K562 (cell line): ENCODE measurements around the gene HNF1B. TPM values are rescaled to one million over a fixed set of nuclear protein-coding genes. Genes with fewer than 3 reads are reported as not detected.
A peak's percentile ranks its signal among the peaks of the same experiment; 100 is the strongest.

ENCODE experiments used
- ATAC-seq: fragments of 200-7000 bp; cut with Tn5 transposase; 3 replicates; pipeline ENCODE4 v1.9.1; 2020; ENCODE audit warnings: moderate library complexity
- BruUV-seq: library from RNA; stranded (reverse); fragments of 400-500 nt; replicated peaks from 2 replicates; lab custom pipeline; 2021; lab: Mats Ljungman, UMichigan
- CTCF ChIA-PET: fragments of 300-600 bp; formaldehyde crosslinking; extraction: SDS; loops from one replicate; lab custom pipeline; 2021; ENCODE audit warnings: low intra/inter-chr PET ratio; lab: Yijun Ruan, JAX
- POLR2A ChIA-PET: fragments of 300-600, 350-650 bp; sonication (Branson Sonifier 250); formaldehyde crosslinking; extraction: SDS; loops from one replicate; lab custom pipeline; 2021; ENCODE audit warnings: antibody characterized with exemption, inconsistent platforms; lab: Yijun Ruan, JAX
- DNase-seq, 4 experiments: peaks; one replicate each; pipeline versions ENCODE4 v3.0.0 to v3.0.0-alpha.2; 2011 to 2018; ENCODE audit warnings: low spot score in 3 of 4, mixed read lengths in 3 of 4; ENCODE audit errors: extremely low read depth in 1 of 4
- FAIRE-seq: peaks from 2 replicates; lab custom pipeline; 2011; peaks lifted over from hg19 to GRCh38; lab: Jason Lieb, UNC
- H2AFZ ChIP-seq: 2 replicates; pipeline ENCODE4 v1.6.0; 2011; ENCODE audit warnings: low read depth, low read length, control low read depth, inconsistent platforms
- H3K27ac ChIP-seq: fragments of 200-600 bp; 3 replicates; pipeline ENCODE4 v1.8.0; 2011; ENCODE audit warnings: low read depth, mild to moderate bottlenecking, control low read depth, inconsistent platforms, low read length, moderate library complexity, mixed read lengths; ENCODE audit errors: extremely low read depth
- H3K27me3 ChIP-seq, 2 experiments: fragments of 300-600 bp in 1 of 2; 2 replicates in 1 of 2; 3 replicates in 1 of 2; pipeline versions ENCODE4 v1.6.0 to v1.8.0; 2011; ENCODE audit warnings: inconsistent platforms in 2 of 2, low read length in 2 of 2, mild to moderate bottlenecking in 1 of 2, mixed read lengths in 1 of 2, moderate library complexity in 1 of 2; ENCODE audit not compliant: control insufficient read depth in 2 of 2, insufficient read depth in 2 of 2
- H3K36me3 ChIP-seq: fragments of 300-600 bp; 3 replicates; pipeline ENCODE4 v1.8.0; 2011; ENCODE audit warnings: mild to moderate bottlenecking, low read length, inconsistent platforms; ENCODE audit not compliant: control insufficient read depth, insufficient read depth
- H3K4me1 ChIP-seq, 2 experiments: fragments of 200-600 bp in 1 of 2; replicated peaks in 1 of 2; 2 replicates in 1 of 2; 3 replicates in 1 of 2; pipeline versions ENCODE4 v1.5.1 to v1.8.0; 2011; ENCODE audit warnings: inconsistent platforms in 2 of 2, low read length in 2 of 2, mild to moderate bottlenecking in 1 of 2, mixed read lengths in 1 of 2, moderate library complexity in 1 of 2; ENCODE audit not compliant: control insufficient read depth in 2 of 2, insufficient read depth in 2 of 2
- H3K4me2 ChIP-seq: 2 replicates; pipeline ENCODE4 v1.6.1; 2011; ENCODE audit warnings: low read length, control low read depth, inconsistent platforms, mixed read lengths; ENCODE audit not compliant: insufficient read depth
- H3K4me3 ChIP-seq: fragments of 200-600 bp; sonication (generic), shearing (Covaris generic); 2 replicates; pipeline ENCODE4 v1.5.1; 2016; ENCODE audit warnings: control low read depth, inconsistent platforms
- H3K79me2 ChIP-seq: fragments of 200-600 bp; 3 replicates; pipeline ENCODE4 v1.8.0; 2011; ENCODE audit warnings: low read length, inconsistent platforms; ENCODE audit not compliant: control insufficient read depth, insufficient read depth
- H3K9ac ChIP-seq, 2 experiments: 2 replicates each; pipeline versions ENCODE4 v1.6.0 to v1.6.1; 2011; ENCODE audit warnings: low read depth in 2 of 2, low read length in 2 of 2, control low read depth in 1 of 2, inconsistent platforms in 1 of 2, mild to moderate bottlenecking in 1 of 2, mixed read lengths in 1 of 2; ENCODE audit not compliant: insufficient read depth in 1 of 2
- H3K9me1 ChIP-seq: one replicate; pipeline ENCODE4 v1.6.0; 2011; ENCODE audit warnings: inconsistent platforms, mild to moderate bottlenecking, low read length, moderate library complexity; ENCODE audit not compliant: control insufficient read depth, insufficient read depth
- H3K9me3 ChIP-seq: replicated peaks from 2 replicates; pipeline ENCODE4 v1.5.1; 2011; ENCODE audit warnings: low read depth, low read length, inconsistent platforms; ENCODE audit not compliant: control insufficient read depth, insufficient read depth
- H4K20me1 ChIP-seq: replicated peaks from 2 replicates; pipeline ENCODE4 v1.6.1; 2011; ENCODE audit warnings: low read length, inconsistent platforms, mixed read lengths; ENCODE audit not compliant: control insufficient read depth, insufficient read depth
- GABPA ChIP-seq: fragments of 200-800 bp; sonication (Bioruptor generic); conservative IDR thresholded peaks from 2 replicates; pipeline ENCODE4 v1.6.1; 2016; ENCODE audit warnings: low read depth, missing genetic modification characterization, missing compliant biosample characterization
- SP1 ChIP-seq: sonication (generic); formaldehyde crosslinking; IDR thresholded peaks from 2 replicates; pipeline ENCODE4 v1.8.1; 2022; ENCODE audit warnings: mild to moderate bottlenecking, missing genetic modification reagents
- ZNF224 ChIP-seq: sonication (generic); formaldehyde crosslinking; IDR thresholded peaks from 2 replicates; pipeline ENCODE4 v1.8.0; 2022; ENCODE audit warnings: mild to moderate bottlenecking, missing genetic modification reagents
- ZNF263 ChIP-seq: sonication (generic); formaldehyde crosslinking; IDR thresholded peaks from 2 replicates; pipeline ENCODE4 v1.8.0; 2022; ENCODE audit warnings: mild to moderate bottlenecking, missing genetic modification reagents, borderline replicate concordance
- ZNF717 ChIP-seq: fragments of 250-450 bp; sonication (Bioruptor Pico); IDR thresholded peaks from 2 replicates; pipeline ENCODE4 v1.5.0; 2021
- WGBS: fragments of 100-300 bp; shearing (Covaris generic); methylation state at CpG from one replicate; pipeline ENCODE4 v1.1.6; 2016; ENCODE audit warnings: low coverage, mixed read lengths; ENCODE audit not compliant: insufficient coverage; ENCODE audit errors: missing lambda C conversion rate; 5-methylcytosine and 5-hydroxymethylcytosine counted together
- in situ Hi-C: fragments of 300-500 bp; cut with MboI; formaldehyde crosslinking; loops from 4 replicates; pipeline ENCODE4 v1.15.0; 2018; ENCODE audit warnings: inconsistent platforms, mixed read lengths
- intact Hi-C: fragments of 100-400 bp; cut with micrococcal nuclease; formaldehyde crosslinking; loops from 2 replicates; pipeline ENCODE4 v1.14.2; 2022
- polyA plus RNA-seq, 8 experiments: library from polyadenylated mRNA; depleted of rRNA in 4 of 8; stranded (reverse) in 5 of 8; unstranded in 3 of 8; fragments of >200 nt; fragmentation: Nextera tagmentation in 2 of 8; fragmentation: Illumina TruSeq in 1 of 8; extraction: Ambion mirVana in 2 of 8; extraction: Trizol in 1 of 8; gene quantifications; 2 replicates each; pipeline versions ENCODE4 v1.2.1 to v1.2.3, GENCODE V29; 2011 to 2014; ENCODE audit warnings: inconsistent platforms in 1 of 8, missing spikeins in 1 of 8
- total RNA-seq, 7 experiments: library from RNA; depleted of rRNA in 6 of 7; stranded (reverse); fragments of >200 nt in 6 of 7; fragmentation: Illumina TruSeq in 2 of 7; extraction: Trizol in 2 of 7; gene quantifications; 2 replicates each; pipeline versions ENCODE4 v1.2.1 to v1.2.3, GENCODE V29; 2011 to 2021; ENCODE audit warnings: low replicate concordance in 1 of 7

Gene HNF1B
- total and polyA plus RNA-seq, 9 of the 15 experiments (the other 6 are each of a cell fraction or from before 2014, with no cell fraction given): not detected

DNA sequence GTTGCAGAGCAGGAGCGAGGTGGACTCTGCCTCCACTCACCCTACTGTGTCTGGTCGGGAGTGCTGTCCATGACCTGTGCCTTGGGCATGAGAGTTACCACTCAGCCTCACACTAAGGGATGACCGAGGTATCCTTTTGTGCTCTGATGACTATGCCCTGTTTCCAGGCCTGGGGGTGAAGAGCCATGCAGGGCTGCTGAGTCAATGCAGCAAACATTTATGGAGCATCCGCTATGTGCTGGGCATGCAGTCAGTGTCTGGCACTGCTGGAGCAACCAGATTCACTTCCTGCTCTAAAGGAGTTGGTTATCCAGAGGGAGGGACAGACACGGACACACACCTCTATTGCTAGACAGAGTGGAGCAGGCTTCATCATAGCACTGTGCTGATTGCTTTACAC is 7.6 kb upstream of the HNF1B start:
- WGBS: 0% methylated on average over 5 of the region's 5 CpGs
- Histone ChIP-seq H3K4me2 (no peak overlapping the region), H3K9me3 (no peaks in the 10 kb centered on the region), H3K36me3 (no peaks in the 10 kb centered on the region), H3K4me3 (no peak overlapping the region), H3K9me1 (no peaks in the 10 kb centered on the region), H3K27ac (no peak overlapping the region), H3K27me3 (peaks cover 30 to 51% of the 10 kb centered on the region in 2 experiments; a peak in 4 of 5 replicates), H2AFZ (no peak overlapping the region), H3K9ac (no peak overlapping the region), H4K20me1 (no peaks in the 10 kb centered on the region; the same call in 1 of the 2 replicates), H3K79me2 (no peaks in the 10 kb centered on the region), H3K4me1 (no peaks in the 10 kb centered on the region)
- ATAC-seq (no peak), FAIRE-seq (no peak), DNase-seq (no peak)
- CTCF ChIA-PET: no interaction called here
- no TSS peak for BruUV-seq
- in situ Hi-C loops: no loop called here
- intact Hi-C loops: no loop called here
- POLR2A ChIA-PET: no interaction called here
- no peak for TF ChIP-seq ZNF224 (CRISPR knock-in tag)

DNA sequence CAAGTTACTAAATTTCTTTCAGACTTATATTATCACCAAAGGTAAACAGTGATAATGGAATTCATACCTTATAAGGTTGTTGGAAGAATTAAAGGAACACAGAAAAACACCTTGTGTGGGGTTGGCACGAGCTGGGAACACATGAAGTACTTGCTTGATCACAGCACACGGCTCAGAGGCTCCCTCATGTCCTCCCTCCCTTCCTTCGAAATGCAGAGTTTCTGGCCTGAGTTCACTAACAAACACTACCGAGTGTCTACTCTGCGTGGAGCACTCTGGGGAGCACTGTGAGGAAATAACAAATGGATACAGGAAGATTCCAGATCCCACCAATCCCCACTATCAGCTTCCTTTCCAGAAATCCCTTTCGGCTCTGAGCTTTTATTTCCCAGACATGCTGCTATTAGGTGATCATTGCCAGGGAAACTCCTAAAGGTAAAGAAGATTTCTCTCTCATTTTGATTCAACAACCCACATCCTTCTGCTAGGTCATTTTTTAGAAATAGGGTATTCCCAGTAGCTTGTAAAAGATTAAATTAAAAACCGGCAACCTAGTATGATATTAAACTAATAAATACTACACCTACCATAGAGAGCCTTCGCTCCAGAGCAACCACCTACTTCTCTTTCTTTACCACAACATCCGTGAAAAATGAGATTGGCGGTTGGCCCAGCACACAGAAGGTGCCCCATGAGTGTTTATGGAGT is 6.1 kb upstream of the HNF1B start:
- WGBS: 3% methylated on average over 10 of the region's 10 CpGs
- DNase-seq: no peak
- no peaks in the 10 kb centered on the region for H3K9me1 ChIP-seq
- intact Hi-C loops: no loop called here
- BruUV-seq: no TSS peak
- no peaks in the 10 kb centered on the region for H3K36me3 ChIP-seq
- peaks cover 35 to 60% of the 10 kb centered on the region in 2 experiments; a peak in 4 of 5 replicates for H3K27me3 ChIP-seq
- no peak overlapping the region for H3K4me3 ChIP-seq
- no peak overlapping the region for H3K4me2 ChIP-seq
- no peak overlapping the region for H2AFZ ChIP-seq
- ChIA-PET CTCF (no interaction called here), POLR2A (interaction anchor here (0.6 to 0.7 kb wide), 2 partner anchors 32 to 58 kb away, joined by 3 read pairs; no protein-coding TSS in a partner anchor)
- H3K79me2 ChIP-seq: no peaks in the 10 kb centered on the region
- H3K4me1 ChIP-seq: no peaks in the 10 kb centered on the region
- no peak overlapping the region for H3K27ac ChIP-seq
- no peak for TF ChIP-seq GABPA (tag)
- no peak for TF ChIP-seq ZNF717 (CRISPR knock-in tag)
- TF ChIP-seq SP1 (CRISPR knock-in tag): no peak
- TF ChIP-seq ZNF263 (CRISPR knock-in tag): peak; percentile 49
- H3K9me3 ChIP-seq: no peaks in the 10 kb centered on the region
- ATAC-seq: no peak
- in situ Hi-C loops: no loop called here
- FAIRE-seq: no peak
- H4K20me1 ChIP-seq: no peaks in the 10 kb centered on the region; the same call in 1 of the 2 replicates
- no peak overlapping the region for H3K9ac ChIP-seq
